GM18499 (cell line): ENCODE results near the gene ACHE.

Experiments used
- ATAC-seq: cut with Tn5 transposase; IDR thresholded peaks from one replicate; pipeline ENCODE4 v1.9.1; 2021; ENCODE audit warnings: moderate number of reproducible peaks; ENCODE audit not compliant: insufficient read depth, unreplicated experiment

ACHE gene

GRCh38 chr7:100897772-100898454 lies 2.2 kb upstream of the ACHE start:
- ATAC-seq: no peak

- ATAC-seq: no peak
Measured at GRCh38 chr7:100896732-100897608, 1.3 kb upstream of the ACHE start.

DNA sequence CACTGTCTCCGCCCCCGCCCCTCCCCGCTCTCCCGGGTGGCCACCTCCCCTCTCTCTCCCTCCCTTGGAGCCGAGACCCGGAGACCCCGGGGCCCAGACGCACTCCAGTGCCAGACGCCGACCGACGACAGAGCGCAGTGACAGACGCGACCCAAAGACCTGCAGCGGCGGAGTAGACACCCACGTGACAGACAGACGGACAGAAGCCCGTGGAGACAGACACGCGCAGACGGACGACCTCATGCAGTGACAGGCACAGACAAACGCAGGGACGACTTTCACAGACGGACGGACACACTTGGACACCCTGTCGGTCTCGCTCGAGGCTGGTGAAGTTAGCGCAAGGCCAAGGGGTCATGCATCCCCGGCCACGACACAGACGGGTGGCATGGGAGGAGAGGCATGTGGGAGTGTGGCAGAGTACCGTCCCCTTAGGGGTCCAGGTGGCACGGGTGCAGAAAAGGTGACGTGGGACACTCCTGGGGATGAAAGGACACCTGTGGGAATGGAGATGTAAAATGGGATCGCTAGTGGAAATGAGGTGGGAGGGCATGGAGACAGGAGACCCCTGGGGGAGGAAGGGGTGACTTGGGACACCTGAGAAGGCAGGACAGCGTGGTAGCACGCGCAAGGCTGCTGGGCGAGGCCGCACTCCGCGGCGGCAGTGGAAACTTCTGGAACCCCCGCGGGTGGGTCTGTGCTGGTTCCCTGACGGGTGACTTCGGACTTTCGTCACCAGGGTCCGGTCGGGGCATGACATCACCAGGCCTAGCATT lies 456 bp upstream of the ACHE start:
- no peak for ATAC-seq

DNA sequence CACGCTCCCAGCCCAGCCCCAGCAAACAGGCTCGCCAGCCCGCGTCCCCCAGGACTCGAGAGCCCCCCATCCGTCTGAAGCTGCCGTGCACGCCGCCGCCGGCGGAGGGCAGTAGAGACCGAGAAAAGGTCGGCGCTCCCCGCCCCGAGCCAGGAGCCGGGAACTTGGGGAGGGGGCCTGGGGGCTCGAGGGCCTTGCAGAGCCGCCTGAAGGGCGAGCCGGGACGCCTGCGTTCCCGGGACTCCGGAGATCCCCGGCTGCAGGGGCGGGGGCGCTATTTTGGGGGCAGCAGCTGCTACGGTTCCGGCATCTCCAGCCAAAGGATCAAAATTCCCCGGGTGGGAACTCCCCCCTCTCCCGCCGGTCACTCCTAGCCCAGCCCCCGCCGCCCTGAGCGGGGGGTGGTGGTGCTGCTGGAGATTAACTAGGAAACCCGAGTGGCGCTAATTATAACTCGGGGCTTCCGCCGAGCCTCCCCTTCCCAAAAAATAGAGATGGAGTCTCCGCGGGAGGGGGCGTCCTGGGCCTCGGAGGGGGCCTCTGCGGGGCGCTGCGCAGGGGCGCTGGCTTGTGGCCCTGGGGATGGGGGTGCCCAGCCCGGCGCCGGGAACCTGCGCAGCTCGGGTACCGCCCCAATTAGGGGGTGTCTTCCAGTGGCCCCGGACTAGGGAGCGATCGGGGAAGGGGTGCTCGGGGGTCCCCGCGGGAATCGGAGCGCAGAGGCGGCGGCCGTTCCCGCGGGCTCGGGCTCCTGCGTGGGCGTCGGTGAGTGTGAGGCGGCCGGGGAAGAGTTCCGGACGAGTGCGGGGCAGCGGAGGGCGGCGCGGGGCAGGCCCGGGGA lies 608 bp downstream of the ACHE start:
- ATAC-seq: no peak

GRCh38 chr7:100893910-100894721 lies 1.6 kb downstream of the ACHE start:
- ATAC-seq: no peak

DNA sequence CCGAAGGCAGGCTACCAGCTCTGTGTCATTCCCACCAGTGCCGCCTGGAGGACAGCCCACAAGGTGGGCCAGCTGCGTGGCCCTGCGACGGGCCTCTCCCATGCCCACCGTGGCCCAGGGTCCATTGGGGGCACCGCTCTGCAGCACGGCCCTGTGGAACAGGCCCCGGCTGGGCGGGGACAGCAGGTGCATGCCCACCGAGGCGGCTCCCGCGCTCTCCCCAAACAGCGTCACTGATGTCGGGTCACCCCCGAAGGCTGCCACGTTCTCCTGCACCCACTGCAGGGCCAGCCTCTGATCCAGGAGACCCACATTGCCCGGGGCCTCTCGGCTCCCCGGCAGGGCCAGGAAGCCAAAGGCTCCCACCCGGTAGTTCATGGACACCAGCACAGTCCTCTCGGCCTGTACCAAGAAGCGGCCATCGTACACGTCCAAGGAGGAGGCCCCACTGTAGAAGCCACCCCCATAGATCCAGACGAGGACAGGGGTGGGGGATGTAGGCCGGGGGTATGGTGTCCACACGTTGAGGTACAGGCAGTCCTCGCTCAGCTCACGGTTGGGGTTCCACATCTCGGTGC lies 2.3 kb downstream of the ACHE start:
- no peak for ATAC-seq

GRCh38 chr7:100892364-100893317 lies 3.0 kb downstream of the ACHE start:
- no peak for ATAC-seq

DNA sequence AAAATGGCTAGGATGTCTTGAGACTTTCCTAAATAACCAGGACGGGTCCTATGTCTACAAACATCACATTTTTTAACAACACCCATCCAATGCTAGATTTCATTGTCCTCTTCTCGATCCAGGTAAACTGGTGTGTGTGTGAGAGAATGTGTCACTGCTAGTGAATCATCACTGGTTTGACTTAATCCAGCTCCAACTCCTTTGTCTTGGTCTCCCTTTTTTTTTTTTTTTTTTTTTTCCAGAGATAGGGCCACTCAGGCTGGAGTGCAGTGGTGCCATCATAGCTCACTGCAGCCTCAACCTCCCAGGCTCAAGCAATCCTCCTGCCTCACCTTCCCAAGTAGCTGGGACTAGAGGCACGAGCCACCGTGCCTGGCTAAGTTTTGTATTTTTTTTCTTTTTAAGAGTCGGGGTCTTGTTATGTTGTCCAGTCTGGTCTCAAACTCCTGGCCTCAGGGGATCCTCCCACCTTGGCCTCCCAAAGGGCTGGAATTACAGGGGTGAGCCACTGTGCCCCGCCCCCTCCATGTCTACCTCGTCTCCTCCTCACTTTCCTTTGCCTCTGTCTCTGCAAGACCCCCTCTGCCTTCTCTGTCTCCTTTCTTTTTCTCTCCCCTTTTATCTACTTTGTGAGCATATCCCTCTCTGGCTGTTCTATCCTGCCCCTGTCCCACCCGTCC lies 4.0 kb downstream of the ACHE start:
- ATAC-seq: no peak

- ATAC-seq: no peak
Measured at GRCh38 chr7:100890653-100891567, 4.8 kb downstream of the ACHE start.

DNA sequence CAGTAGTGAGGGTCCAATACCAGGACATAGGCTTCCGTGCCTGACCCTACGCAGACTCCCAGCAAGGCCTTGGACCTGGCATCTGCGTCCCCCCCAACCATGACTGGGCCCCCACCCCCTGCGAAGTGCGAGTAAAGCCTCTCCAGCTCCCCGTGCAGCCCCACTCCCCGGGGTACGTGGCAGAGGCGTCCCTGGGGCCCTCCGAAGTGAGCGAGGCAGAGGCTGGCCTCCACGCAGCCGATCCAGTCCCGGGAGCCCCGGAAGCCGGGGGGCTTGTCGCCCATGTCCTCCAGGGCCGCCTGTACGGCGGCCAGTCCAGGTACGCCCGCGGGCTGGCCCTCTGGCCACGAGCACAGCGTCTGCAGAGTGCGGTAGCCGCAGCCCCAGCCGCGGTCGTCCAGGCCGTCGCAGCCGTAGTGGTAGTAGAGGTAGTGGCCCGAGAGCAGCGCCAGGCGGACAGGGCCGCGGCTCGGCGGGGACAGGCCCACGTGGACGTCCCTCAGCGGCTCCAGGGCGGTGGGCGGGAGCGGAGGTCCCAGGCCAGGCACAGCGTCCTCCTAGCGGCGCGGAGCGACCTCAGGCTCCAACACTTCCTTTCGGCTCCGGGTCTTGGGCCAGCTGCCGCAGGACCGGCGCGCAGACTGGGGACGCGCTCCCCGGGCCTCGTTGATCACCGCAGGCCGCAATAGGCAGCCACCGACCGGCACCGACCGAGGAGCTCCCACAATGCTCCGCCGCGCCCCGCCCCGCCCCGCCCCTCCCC lies 6.5 kb downstream of the ACHE start, which contains the start of gene UFSP1:
Gene UFSP1, minus strand, starts transcription at position 728 of the 763 bp plus-strand sequence. Its CDS starts 444 bp downstream, at position 284.
- ATAC-seq: no peak

- ATAC-seq: no peak
Measured at GRCh38 chr7:100888291-100888987, 7.2 kb downstream of the ACHE start.

DNA sequence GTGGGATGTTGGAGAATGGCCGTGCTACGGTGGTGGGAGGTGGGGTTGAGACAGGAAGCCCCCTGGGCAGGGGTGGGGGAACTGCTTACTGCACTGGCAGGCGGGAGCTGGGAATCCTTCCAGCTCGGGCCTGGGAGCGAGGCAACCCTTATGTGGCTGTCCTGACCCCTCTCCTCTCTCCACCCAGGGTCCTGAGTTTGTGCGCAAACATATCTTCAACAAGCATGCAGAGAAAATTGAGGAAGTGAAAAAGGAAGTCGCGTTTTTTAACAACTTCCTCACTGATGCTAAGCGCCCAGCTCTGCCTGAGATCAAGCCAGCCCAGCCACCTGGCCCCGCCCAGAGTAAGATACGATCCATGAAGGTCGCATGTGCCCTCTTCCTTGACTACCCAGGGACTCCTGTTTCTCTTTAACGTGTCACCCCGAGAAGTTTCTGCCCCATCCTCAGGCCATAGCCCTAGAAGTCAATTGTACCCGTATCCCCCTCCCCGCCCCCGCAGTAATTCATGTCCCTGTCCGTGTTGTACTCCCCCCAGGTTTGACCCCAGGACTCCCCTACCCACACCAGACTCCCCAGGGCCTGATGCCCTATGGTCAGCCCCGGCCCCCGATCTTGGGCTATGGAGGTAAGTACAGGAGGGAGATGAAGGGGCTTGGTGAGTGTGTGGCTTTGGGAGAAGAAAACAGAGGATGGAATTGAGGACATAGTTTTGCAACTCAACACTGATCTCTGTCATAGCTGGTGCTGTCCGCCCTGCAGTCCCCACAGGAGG lies 8.0 kb downstream of the ACHE start:
- no peak for ATAC-seq

- no peak for ATAC-seq
Measured at GRCh38 chr7:100886936-100887515, 8.7 kb downstream of the ACHE start.
